RPMI7951 (cell line): Measurements from ENCODE around the gene CDK5RAP2. TPM values are rescaled to one million over a fixed set of nuclear protein-coding genes. Genes with fewer than 3 reads are reported as not detected.

ENCODE experiments used
- DNase-seq: peaks from one replicate; pipeline ENCODE4 v3.0.0-alpha.2; 2012; ENCODE audit warnings: low read depth
- total RNA-seq: library from RNA; depleted of rRNA; stranded (reverse); fragments of >200 nt; shearing (Covaris generic); gene quantifications from 2 replicates; pipeline ENCODE4 v1.2.3, GENCODE V29; 2014

The CDK5RAP2 gene
- total RNA-seq, 1 experiment from 2014 or later: 42.1 TPM

DNA sequence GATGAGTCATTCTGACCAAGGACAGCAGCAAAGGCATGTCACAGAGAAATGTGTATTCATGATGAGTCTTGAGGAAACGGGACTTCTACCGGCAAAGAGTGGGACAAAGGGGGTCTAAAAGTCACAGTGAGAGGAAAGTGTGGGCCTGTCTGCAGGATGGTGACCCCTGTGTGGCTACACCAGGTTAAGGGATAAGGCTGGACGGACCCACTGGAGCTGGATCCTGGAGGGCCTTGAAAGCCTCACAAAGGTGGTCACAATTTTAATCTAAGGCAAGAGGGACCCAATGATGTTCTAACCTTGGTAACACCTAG, 176.5 kb downstream of the CDK5RAP2 start:
- no peak for DNase-seq

DNA sequence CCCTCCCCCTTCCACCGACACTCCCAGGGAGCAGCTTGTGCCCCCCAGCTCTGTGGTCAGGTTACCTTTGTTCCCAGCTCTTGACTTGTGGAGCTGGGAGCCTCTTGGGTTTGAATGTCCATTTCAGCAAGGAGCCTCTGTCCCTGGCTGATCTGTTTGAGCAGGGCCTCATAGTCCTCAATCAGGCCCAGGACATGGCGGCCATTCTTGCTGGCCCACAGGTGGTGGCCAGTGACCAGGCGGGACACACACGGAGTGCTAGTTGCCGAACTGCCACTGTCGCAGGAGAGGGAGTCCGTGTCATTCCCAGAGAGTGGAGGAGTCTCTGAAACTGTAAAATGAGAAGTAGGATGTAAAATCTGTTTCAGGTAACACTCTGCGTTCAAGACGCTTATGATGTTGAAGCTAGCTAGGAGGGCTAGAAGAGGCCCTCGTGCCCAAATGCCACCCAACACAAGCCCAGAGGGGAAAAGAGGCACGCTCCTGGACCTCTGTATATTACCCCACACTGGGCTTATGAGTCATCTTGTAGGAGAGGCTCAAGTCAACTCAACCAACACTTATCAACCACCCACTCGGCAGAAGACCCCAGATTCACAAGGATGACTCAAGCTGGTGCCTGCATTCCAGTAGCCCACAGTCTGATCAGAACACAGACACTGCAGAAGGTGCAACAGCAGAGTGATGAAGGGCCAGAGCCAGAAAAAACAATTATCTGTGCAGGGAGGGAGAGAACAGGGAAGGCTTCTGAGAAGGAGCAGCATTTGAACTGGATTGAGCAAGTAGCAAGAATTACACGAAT, 177.0 kb downstream of the CDK5RAP2 start:
- peak; percentile 99 for DNase-seq

DNA sequence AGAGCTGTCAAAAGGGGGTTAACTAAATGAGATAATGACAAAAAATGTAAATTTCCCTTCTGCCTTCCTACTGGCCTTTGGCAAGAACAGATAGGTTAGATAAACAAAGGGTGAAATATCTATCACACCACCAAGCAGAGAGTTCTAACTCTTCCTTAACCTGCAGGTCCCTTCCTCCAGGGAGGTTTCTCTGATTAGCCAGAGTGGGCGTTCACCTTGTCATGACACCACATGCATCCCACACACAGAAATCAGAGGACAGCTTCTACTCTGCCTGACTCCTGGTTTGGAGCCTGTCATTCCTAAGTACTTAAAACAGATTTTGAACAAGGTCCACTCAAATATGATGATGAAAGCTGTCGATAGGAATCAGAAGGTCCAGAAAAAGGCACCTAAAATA, 180.0 kb downstream of the CDK5RAP2 start:
- no peak for DNase-seq

DNA sequence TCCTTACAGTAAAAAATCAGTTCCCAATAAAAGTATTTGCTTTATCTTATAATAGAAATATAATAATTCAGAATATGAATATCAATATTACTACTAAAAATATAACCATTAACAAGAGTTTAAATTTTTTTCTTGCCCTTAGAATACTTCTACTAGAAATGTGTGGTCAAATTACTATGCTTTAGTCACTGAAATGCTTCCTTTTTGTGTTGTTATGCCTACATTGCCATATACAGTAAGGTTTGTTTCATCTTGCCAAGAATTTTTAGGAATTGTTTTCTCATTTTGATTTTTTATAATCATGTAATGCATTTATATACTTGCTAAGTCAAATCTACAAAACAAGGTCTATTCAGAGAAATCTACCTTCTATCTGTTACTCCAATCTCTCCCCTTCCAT, 181.7 kb downstream of the CDK5RAP2 start:
- no peak for DNase-seq

DNA sequence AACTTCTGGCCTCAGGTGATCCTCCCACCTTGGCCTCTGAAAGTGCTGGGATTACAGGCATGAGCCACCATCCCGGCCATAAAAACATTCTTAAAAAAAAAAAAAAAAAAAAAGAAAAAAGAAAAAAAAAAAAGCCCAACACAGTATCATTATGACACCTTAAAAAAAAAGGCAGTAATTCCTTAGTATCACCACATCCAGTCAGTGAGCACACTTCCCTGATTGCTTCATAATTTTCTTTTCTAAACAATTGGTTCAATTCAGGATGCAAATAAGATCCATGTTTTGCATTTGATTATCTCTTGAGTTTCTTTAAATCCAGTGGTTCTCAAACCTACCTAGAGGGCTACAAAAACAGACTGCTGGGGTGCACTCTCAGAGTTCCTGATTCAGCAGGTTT, 182.5 kb downstream of the CDK5RAP2 start:
- DNase-seq: no peak

DNA sequence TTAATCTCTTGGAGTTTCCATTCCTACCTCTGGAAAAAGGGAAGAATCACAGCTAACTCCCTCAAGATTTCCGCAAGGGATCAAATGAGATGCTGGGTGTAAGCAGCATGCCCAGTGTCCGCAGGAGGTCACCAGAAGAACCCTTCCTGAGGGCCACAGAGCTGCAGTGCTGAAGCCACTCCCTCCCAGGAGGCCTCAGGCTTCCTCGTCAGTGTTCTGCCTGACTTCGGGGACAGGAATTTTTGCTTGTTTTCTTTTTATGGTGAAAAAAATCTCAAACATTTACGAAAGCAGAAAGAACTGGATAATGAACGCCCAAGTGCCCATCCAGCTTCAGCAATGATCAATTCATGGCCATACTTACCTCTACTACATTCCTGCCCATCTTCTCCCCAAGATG, 183.0 kb downstream of the CDK5RAP2 start:
- DNase-seq: no peak

DNA sequence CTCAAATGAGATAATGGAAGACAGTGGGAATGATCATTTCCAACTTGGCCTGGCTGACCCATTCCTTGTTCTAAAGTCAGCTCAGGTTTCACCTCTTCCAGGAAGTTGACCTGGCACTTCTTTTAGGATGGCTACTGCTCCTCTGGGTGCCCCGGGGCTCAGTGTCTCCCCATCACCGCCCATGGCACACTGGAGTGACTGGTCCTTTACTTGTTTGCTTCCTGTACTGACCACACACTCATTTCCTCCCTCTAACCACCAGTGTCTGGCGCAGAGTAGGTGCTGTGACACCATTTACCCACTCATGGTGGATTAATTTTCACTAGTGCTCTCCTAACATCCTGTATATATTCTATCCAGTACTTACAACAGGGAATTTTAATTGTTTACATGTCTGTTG, 183.5 kb downstream of the CDK5RAP2 start:
- DNase-seq: peak; percentile 80

DNA sequence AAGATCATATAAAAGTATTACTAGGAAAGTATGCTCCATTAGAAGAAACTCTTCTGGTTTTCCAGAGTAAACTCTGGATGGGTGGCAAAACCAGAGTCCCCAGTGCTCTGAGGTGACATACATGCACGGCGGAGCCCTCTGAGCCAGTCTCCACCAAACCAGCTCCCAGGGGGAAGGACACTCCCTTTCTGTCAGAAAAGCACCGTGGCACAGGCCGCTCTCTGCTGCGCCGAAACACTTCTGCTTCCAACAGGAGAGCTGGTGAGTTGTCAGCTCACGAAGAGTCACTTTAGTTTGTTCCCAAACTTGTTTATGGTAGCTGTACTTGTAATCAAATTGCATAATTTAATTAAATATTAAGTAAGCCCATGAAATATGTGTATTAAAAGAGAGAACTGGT, 184.6 kb downstream of the CDK5RAP2 start:
- no peak for DNase-seq

DNA sequence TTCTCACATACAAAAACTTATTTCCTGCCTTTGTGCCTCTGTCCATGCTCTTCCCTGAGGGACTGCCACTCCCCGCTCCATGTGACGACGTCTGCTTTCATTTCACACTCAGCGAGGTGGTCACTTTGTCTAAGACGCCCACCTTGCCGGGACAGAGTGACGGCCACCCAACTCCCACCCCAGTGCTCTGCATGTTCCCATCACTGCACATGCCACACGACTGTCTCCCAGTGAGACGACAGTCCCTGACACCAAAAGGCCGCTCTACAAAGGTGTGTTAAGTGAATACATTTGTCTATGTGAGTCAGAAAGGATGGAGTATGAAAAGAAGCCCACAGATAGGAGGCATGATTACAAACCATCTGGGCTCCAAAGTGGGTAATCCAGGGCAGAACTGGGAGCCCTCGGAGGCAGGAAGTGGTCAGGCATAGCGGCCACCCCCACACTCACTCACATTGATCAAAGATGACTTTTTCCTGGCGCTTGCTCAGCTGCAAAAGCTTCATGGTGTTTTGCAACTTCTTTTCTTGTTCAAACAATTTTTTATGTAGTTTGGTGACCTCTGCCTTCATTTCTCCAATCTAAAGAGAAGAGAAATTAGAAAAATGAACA, 185.8 kb downstream of the CDK5RAP2 start:
- peak; percentile 95 for DNase-seq

DNA sequence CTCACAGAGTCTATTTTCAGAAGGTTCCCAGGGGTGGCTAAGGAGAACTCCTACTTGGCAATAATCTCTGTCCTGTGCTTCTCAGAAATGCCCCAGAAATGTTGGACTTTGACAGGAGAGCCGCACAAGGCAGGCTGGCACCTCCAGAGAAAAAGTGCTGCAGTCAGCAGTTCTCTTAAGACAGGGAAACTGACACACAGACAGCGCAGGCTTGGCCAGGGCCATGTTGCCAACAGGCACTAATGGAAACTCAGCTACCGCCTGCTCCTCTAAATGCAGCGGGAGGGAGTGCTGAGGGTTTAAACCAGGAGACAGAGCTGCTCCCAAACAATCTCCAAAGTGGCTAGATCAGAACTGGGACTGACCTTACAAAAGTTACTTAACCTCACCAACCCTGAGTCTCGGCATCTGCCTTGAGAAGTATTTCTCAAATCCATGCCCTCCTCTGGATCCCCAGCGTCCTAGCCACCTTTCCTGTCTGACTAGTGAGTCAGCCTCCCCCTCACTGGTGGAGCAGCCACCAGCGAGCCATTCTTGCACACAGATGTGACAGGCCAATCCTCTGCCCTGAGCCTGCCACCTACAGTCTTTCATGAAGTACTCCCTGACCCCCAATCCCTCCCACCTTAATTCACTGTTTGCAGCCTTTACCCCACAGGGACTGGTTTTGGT, 186.4 kb downstream of the CDK5RAP2 start:
- DNase-seq: peak; percentile 83

DNA sequence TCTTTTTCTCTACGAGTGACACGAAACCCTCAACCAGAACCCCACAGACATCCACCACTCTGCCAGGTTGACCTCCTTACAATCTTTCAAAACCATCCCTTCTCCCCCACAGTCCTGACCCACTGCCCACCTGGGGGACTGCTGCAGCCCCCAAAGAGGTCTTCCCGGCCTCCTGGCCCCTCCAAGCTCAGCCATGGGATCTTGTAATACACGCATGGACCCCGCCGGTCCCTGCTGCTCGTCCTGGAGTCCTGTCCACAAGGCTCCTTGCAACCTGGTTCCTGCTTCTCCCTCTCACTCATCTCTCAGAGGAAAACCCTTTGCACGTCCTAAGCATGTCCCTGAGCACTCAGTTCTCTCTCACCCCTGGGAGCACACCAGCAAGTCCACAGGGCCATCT, 187.3 kb downstream of the CDK5RAP2 start:
- DNase-seq: no peak

DNA sequence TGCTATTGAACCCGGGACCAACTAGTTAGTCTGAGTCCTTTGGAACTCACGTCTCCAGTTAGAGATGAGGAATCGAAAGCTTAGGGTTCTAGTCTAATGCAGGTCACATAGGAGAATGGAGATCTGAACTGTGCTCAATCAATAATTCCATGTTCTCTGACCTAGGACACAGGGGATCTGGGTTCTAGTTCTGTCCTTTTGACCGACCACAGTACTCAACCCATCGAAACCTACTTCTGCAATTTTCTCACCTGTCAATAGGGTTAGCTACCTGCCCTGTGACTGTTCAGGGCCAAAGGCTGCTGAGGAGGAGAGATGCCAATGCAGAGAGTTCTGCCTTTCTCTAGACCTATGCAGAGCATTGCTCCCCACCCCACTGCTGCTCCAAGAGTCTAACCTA, 187.7 kb downstream of the CDK5RAP2 start:
- DNase-seq: no peak

DNA sequence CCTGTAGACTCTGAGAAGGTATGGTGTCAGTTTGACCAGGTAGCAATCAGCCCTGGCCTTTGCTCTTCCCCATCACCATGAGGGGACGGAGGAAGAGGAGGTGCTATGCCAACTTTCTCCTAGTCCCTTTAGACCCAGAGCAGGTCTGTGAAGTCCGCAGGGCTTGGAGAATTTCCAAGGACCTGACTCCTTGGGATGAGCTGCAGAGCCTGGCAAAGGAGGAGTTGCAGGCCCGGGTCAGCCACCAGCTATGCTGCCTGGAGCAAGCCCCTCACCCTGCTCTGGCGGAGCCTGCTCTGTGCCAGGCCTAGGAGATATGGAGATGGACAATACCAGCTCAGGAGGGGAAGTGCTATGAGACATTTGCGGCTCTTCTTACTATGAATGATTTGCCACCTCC, 188.3 kb downstream of the CDK5RAP2 start:
- no peak for DNase-seq

DNA sequence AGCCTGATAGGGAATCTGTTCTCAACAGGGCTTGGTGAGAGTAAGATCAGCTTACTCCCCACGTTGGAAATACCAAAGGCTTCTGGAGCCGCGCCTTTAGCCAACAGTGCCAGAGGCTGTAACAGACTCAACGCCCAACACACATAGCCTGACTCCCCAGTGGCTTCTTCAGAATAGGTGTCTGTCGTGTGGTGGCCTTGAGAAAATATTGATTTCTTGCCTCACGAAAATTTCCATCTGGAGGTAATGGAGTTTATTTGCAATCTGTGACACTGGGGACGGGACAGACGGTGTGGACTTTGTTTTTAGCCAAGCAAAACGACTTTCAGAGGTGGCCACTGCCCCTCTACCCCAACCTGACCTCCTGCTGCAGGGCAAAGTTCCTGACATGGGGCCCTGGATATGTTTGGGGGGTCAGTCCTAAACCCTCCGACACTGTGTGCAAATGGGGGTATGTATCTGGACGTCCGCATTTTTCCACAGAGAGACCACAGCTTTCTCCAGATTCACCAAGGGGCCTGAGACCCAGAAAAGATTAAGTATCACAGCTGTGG, 189.3 kb downstream of the CDK5RAP2 start:
- no peak for DNase-seq

DNA sequence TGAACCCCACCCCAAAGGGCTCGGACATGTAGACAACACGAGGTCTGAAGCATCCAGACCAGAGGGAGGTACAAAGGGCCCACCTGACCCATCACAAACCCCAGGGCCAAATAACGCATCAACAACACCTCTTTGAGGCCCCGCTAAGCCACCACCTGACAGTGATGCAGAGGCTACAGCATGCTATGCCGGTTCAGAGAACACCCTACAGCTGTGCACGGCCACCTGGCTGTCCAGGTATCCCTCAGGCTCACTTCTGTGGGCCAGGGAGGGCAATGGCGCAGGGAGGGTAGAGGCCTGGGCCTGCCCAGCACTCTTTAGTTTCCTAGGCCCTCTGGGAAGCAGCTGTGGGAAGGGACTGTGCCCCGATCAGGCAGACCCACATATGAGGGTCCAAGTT, 190.1 kb downstream of the CDK5RAP2 start:
- DNase-seq: no peak

DNA sequence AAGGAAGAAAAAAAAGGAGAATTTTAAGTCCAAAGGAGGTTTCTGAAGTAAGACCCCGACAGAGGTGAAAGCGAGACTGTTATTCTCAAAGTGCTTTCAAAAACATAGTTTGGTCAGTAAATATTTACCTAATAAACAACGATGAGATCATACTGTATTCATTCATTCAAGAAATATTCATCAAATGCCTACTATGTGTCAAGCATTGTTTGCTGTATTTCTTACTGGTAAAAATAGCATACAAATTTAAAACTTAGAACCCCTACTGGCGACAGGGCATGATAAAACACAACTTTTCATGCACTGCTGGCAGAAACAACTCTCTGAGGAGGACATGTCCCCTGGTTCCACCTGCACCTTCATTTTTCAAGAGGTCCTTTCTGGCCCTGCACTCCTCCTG, 190.7 kb downstream of the CDK5RAP2 start:
- no peak for DNase-seq

DNA sequence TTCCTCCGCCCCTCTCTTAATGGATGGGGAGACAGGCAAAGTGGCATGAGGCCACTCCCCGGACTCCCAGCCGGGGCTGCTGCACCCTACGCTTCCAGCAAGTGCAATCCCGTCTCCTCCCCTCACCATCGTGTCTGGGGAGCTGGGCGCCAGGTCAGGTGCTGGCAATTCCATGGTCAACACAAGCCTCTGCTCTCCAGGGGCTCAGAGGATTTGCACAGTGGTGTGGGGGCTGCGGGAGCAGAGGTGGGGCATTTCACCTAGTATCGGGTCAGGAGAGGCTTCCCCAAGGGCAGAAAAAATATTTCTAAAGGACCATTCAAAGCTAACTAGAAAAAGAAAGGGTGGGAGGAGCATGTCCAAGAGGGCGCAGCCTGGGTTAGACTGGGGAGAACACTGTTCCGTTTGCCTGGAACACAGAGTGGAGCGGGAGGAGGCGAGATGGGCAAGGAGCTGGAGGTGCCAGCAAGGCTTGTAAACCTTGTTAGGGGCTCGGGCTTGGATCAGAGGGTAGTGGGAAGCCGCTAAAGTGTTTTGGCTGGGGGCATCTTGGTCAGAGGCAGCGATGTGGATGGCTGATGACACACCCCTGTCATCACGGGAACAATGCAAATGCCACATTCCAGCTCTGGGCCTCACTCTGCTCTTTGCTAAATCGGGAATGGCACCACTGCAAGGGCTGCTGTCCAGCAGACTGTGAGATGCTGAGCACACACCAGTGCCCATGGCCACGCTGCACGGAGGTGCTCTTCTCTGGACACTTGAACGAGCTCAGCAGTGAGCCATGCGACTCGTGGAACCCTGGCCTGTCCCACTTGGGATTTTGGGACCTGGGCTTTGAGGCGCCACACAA, 191.7 kb downstream of the CDK5RAP2 start:
- DNase-seq: no peak

DNA sequence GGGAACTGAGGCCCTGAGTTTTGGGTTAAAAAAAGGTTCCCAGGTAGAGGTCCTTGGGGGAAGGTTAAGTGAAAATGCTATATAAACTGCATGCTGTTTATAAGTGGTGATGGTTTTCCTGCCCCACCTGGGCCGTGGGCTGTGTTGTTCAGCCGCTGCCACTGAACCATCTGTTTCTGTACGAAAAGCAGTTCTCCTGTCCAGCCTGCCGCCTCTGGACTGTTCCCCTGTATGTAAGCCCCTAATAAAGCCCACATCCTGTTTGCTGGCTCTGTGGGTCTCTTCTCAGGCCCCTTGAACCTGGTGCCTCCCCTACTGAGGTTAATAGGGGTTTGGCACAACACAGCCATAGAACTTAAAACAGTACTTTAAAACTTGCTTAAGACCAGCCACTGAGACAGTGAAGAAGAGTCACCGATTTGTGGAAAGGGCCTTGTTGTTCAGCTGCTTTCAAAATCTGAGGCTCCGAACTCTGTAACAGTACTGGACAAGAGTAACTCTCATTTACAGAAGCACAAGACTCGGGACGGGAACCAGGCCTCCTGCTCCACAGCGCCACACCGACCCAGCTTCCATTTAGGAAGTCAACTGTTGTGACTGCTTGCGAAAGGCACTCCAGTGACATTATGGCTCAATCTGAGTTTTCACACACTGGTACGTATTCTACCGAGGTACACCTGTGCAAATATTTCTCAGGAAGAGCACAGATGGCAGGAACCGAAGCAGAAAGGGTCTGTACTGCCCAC, 192.5 kb downstream of the CDK5RAP2 start:
- no peak for DNase-seq

DNA sequence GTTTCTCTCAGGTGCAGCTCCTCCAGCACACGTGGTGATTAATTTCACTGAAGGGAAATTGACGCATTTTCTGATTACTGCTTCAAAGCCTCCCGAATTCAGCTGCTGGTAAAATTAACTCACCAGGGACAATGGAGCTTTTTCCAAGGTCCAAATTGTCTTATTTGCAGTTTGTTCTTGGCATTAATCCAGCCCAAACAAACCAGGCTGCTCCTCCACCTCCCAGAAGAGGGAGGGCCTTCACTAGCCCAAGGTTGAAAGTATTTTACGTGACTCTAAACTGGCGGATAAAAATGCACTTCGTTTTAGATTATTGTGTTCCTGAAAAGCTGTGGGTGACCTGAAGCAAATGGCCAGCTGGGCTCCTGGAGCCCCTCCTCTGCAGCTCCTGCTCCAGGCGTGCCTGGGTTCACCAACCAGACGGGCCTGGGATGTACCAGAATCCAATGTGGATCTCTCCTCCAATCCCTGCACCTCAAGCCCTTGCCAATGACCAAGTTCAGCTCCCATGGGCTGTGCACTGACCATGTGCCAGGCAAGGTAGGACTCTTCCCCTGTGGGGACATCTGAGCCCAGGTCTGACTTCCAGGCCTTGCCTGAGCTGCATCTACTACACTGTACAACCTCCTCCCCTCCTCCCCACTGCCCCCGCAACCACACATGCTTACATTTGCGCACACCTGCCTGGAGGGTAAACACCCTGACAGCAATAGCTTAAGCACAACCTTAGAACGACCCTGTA, 193.4 kb downstream of the CDK5RAP2 start:
- no peak for DNase-seq

DNA sequence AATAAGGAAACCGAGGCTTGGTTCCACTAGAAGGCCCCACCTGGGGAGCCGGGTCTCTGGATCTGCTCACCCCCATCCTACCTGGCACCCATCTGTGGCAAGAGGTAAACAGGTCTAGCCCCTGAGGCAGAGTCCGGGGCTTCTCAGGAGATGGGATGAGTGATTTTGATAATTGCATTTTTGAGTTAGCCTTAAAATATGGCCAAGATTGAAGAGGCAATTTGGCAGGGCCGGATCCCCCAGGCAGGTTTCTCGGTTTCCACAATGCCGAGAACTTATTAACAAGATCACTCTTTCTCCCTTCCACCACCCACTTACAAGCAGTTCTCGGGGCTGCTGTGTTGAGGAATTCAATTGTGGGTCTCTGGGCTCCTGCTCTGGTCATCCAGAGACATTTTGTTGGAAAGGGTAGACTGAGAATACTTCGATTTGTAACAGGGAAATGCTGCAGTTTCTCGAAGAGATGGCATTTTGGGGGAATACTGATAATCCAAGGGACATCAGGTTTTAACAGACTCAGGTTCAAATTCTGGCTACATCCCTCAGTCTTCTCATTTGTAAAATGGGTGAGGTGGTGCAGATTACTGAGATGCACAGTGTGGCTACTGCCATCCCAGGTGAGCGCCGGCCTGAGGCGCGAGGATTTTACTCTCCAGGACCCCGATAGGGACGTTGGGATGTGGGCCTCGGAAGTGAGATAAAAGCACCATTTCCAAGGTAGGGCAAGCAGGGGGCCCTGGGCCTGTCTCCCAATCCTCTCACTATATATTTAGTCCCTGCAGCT, 194.2 kb downstream of the CDK5RAP2 start:
- DNase-seq: no peak
